Hematopoietic multipotent progenitor cell treated with erythropoietin and hydrocortisone succinate and interleukin-3 and kit ligand, for 8 days (in vitro differentiated cells): ENCODE data around the gene GGA1.
A peak's percentile ranks its signal among the peaks of the same experiment; 100 is the strongest.

ENCODE experiments used
- DNase-seq: peaks from one replicate; pipeline ENCODE4 v3.0.0-alpha.2; 2015

Gene GGA1

GRCh38 chr22:37632174-37633088 lies 23.8 kb downstream of the GGA1 start:
- no peak for DNase-seq

- DNase-seq: no peak
Measured at GRCh38 chr22:37633089-37633624, 24.5 kb downstream of the GGA1 start.

GRCh38 chr22:37633625-37634416 lies 25.2 kb downstream of the GGA1 start:
- DNase-seq: peak; percentile 65

- peak; percentile 49 for DNase-seq
Measured at GRCh38 chr22:37634417-37634924, 25.8 kb downstream of the GGA1 start.

GRCh38 chr22:37635157-37635556 lies 26.5 kb downstream of the GGA1 start:
- no peak for DNase-seq

- DNase-seq: peak; percentile 45
Measured at GRCh38 chr22:37636186-37636948, 27.7 kb downstream of the GGA1 start.

- no peak for DNase-seq
Measured at GRCh38 chr22:37636949-37637273, 28.3 kb downstream of the GGA1 start.

GRCh38 chr22:37638391-37639069 lies 29.9 kb downstream of the GGA1 start:
- DNase-seq: peak; percentile 80

GRCh38 chr22:37639070-37639760 lies 30.6 kb downstream of the GGA1 start, which contains the start of gene SH3BP1:
Gene SH3BP1, plus strand, starts transcription at chr22:37639669. Its CDS starts 119 bp downstream, at chr22:37639788.
- DNase-seq: no peak

- DNase-seq: no peak
Measured at GRCh38 chr22:37639771-37640590, 31.3 kb downstream of the GGA1 start.

GRCh38 chr22:37640591-37641560 lies 32.2 kb downstream of the GGA1 start:
- no peak for DNase-seq

GRCh38 chr22:37641561-37641949 lies 32.9 kb downstream of the GGA1 start:
- no peak for DNase-seq

- peak; percentile 83 for DNase-seq
Measured at GRCh38 chr22:37643225-37643847, 34.7 kb downstream of the GGA1 start.

- no peak for DNase-seq
Measured at GRCh38 chr22:37647317-37647716, 38.7 kb downstream of the GGA1 start.

- peak; percentile 98 for DNase-seq
Measured at GRCh38 chr22:37647928-37648327, 39.3 kb downstream of the GGA1 start.

- no peak for DNase-seq
Measured at GRCh38 chr22:37650463-37651136, 42.0 kb downstream of the GGA1 start.

- no peak for DNase-seq
Measured at GRCh38 chr22:37654563-37655251, 46.1 kb downstream of the GGA1 start.

GRCh38 chr22:37655252-37655563 lies 46.6 kb downstream of the GGA1 start:
- DNase-seq: no peak
